GM19397 (cell line): ENCODE results near the gene CDKN3.
A peak's percentile ranks its signal among the peaks of the same experiment; 100 is the strongest.
"Not testable (repeated sequence)": the region's sequence is repeated elsewhere in the genome, so short reads cannot be mapped to it uniquely, and the experiment has no call there.

Experiments used
- ATAC-seq: cut with Tn5 transposase; IDR thresholded peaks from one replicate; pipeline ENCODE4 v1.9.1; 2021; ENCODE audit warnings: mild to moderate bottlenecking, moderate library complexity; ENCODE audit not compliant: unreplicated experiment

Gene CDKN3

DNA sequence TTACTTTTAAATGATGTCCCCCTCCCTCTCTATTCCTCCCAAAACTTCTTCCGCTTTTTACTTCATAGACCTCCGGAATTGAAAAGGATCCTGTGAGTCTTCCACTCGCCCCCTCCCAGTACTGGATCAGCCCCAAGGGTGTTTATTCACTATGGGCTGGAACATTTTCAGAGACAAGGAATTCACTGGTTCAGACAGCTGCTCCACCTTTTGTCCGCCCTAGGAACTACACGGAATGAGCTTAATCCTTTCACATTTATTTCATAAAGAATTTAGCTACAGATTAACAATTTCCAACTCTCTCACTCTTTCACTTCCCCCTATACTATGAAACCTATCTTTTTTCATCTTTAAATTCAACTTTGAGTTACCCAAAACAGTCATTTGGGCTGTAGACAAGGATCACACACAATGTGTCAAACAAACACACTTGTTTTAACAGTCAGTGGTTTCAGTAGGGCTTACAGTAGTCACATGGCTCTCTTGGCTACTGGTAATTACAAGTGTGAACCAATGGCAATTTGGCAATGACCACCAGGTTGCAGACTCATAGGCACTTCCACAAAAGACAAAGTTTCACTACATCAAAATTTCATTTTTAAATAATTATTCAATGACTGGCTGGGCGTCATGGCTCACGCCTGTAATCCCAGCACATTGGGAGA is 23.8 kb downstream of the CDKN3 start:
- ATAC-seq = no peak

- no peak for ATAC-seq
These were observed 27.2 kb downstream of the CDKN3 start for GRCh38 chr14:54423991-54424390.

DNA sequence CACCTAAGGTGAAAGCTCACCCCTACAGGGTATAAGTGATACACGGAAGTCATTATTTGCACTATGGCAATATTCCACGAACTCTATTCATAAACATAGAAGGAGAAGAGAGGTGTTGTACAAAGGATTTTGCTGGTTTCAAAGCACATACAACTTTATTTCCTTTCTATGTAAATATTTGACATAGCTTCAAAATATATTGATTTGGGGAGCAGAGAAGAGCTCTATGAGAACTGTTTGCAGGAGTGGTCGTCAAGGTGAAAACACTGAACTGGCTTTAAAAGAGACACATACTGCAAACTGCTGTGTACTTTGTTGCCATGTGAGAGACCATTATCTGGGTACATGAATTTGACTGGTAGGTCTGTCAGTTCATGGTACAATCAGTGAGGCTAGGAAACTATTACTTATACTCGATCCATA is 27.7 kb downstream of the CDKN3 start:
- no peak for ATAC-seq

DNA sequence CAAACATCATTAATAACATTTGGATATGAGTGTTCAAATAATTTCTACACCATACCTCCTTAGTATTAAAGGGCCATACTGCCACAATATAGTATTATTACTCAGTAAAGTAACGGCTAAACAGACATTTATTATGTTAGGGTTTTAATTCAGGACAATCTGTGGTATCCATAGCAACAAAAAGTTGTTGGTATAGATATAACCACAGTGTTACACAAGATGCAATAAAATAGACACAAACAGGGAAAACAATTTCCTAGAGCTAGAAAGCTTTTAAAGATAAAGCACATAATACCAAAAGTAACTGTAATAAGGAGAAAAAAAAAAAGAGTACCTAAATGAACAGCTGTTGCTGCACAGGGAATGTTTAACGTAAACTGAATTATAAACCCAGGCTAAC is 28.3 kb downstream of the CDKN3 start:
- no peak for ATAC-seq

GRCh38 chr14:54425537-54426274 is 28.9 kb downstream of the CDKN3 start:
- no peak for ATAC-seq

DNA sequence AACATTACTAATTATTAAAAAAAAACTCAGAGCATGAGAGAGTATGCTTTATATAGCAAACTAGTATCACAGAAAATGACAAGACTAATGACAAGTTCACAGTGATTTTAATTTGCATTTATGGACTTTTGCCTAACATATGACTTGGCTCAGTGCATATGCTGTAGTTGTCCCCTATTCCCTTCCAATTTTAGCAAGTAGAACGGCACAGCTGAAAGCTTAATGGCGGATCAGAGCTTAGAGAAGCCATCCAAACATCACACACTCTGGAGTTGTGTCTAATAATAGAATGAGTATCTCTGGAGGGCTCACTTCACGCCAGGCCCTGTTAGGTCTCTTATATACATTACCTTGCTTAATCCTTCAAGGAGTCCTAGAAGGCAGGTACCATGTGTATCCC is 31.1 kb downstream of the CDKN3 start:
- no peak for ATAC-seq

DNA sequence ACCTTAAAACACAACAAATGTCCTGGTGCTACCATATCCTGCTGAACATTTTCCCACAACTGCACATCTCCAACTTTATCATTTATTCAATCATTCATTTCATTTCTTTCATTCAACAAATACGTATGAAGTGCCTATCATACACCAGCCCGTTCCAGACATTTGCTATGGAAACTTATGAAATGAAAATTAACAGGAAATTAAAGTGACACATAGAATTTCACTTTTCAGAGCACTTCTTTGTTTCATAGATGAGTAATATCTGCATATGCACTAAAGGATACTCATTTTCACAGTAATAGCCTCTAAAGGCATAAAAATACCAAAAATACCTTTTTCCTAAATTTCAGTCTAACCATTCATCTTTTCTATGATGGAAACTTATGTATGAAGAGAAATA is 31.7 kb downstream of the CDKN3 start:
- ATAC-seq = no peak

GRCh38 chr14:54435500-54435981 is 38.7 kb downstream of the CDKN3 start:
- no peak for ATAC-seq

GRCh38 chr14:54437954-54438353 is 41.1 kb downstream of the CDKN3 start:
- ATAC-seq = not testable (repeated sequence)

DNA sequence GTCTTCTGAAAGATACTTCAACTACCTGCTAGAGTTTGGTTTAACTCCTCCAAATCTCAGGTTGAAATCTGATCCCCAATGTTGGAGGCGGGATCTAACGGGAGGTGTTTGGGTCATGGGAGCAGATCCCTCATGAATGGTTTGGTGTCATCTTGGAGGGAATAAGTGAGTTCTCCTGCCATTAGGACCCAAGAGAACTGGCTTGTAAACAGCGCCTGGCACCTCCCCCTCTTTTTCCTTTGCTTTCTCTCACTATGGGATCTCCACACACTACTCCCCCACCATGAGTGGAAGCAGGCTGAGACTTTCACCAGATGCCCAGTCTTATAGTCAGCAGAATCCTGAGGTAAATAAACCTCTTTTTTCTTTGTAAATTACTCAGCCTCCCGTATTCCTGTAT is 41.9 kb downstream of the CDKN3 start:
- no peak for ATAC-seq

GRCh38 chr14:54440037-54440436 is 43.2 kb downstream of the CDKN3 start:
- no peak for ATAC-seq

DNA sequence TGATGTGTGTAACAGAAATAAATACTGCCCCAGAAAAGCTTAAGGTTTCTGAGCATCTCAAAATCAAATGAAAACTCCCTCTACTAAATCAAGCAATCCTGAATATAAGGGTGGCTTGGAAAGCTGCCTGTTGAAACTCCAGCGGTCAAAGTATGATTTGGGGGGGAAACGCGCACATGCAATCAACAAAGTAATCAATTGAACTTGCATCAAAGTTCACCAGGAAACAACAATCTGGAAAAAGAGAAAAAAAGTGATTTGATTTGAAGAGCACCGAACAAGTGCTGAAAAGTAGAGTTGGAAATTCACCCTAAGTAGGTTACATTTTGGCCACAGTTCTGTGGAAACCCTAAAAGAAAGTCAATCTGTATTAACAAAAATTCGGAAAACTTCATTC is 43.7 kb downstream of the CDKN3 start:
- ATAC-seq = no peak

DNA sequence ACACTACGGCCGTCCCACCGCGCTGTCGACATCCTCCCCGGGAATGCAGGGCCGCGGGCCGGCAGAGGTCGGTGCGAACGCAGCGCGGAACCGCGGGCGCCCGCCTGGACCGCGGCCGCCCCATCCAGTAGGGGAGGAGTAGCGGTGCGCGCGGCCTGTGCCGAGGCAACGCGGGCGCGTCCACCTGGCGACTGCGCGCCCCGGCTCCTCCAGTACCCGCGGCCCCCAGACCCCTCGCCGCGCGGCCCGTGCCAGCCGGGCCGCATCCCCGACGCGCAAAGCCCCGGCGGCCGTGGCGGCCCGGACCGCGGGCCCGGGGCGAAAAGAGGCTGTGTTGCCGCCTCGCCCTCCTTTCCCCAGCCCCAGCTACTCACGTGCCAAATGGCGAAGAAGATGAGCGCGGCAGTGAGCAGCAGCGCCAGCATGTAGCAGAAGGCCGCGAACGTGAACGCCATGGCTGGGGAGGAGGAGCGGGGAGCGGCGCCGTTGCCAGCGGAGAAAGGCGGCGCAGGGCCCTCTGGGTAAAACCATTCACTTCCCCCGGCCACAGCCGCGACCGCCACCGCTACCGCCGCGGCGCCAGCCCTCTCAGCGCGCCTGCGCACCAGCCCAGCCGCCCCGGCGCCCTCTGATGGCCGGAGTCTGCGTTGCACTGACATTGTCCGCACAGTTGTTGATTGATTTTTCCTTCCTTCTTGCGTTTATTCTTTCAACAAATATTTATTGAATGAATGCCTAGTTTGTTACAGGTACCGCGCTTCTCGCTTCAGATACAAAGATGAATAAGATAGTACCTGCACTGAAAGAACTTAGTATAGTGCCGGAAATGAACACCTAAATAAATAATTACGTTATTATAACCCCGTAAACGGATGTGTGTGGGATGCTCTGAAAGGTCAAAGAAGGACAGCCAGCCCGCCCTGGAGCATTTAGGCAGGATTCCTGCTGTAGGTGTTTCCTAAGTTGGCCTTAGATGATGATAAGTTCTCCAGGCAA is 44.4 kb downstream of the CDKN3 start, which contains the start of gene CNIH1:
TSS of gene CNIH1 (minus strand) at position 502 of the 996 bp plus-strand sequence. CDS start at position 455, 47 bp downstream.
- peak; percentile 98 for ATAC-seq

DNA sequence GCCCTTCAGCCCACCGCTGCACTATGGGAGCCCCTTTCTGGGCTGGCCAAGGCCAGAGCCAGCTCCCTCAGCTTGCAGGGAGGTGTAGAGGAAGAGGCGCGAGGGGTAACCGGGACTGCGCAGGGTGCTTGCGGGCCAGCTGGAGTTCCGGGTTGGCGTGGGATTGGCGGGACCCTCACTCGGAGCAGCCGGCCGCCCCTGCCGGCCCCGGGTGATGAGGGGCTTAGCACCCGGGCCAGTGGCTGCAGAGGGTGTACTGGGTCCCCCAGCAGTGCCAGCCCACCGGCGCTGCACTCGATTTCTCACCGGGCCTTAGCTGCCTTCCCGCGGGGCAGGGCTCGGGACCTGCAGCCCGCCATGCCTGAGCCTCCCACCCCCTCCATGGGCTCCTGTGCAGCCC is 46.2 kb downstream of the CDKN3 start:
- not testable (repeated sequence) for ATAC-seq

DNA sequence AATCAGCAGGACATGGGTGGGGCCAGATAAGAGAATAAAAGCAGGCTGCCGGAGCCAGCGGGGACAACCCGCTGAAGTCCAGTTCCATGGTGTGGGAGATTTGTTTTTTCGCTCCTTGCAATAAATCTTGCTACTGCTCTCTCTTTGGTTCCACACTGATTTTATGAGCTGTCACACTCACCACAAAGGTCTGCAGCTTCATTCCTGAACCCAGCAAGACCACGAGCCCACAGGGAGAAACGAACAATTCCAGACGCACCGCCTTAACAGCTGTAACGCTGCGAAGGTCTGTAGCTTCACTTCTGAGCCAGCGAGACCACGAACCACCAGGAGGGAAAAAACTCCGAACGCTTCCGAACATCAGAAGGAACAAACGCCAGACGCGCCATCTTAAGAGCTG is 47.2 kb downstream of the CDKN3 start:
- ATAC-seq = no peak

DNA sequence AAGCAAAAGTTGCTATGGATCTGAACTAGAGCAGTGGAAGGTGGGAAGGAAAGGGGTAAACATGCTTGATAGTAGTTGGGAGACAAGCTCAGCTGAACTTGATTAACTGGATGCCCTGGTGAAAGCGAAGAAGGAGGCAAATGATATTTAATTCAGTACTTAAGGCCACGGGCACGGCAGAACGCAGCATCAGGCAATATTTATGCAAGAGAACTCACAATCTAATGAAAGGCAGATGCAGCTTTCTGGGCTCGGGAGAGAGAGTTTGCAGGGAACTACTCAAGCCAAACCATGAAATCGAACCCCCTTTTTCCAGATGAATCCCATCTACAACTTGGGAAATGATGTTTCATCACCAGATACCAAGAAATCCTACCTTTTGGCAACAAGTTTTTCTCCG is 47.9 kb downstream of the CDKN3 start:
- ATAC-seq = no peak

GRCh38 chr14:54446161-54446693 is 49.4 kb downstream of the CDKN3 start:
- no peak for ATAC-seq

- no peak for ATAC-seq
These were observed 50.5 kb downstream of the CDKN3 start for GRCh38 chr14:54447231-54447692.

GRCh38 chr14:54450535-54450934 is 53.7 kb downstream of the CDKN3 start:
- no peak for ATAC-seq

- ATAC-seq = no peak
These were observed 54.4 kb downstream of the CDKN3 start for GRCh38 chr14:54451121-54451601.

DNA sequence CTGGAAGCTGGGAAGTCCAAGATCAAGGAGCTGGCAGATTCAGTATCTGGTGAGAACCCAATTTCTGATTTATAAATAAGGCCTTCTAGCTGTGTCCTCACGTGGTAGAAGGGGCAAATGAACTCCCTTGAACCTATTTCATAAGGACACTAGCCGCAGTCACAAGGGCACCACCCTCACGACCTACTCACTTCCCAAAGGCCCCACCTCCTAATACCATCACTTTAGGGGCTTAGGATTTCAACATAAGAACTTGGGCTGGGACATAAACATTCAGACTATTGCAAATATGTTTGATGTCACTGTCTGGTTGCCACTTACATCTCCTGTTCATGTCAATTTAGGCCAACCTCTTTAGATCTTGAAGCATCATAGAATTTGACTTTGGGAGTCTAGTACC is 55.2 kb downstream of the CDKN3 start:
- no peak for ATAC-seq
